HG03354 (cell line): ENCODE results near the gene CLDN10.
"Not testable (repeated sequence)": the region's sequence is repeated elsewhere in the genome, so short reads cannot be mapped to it uniquely, and the experiment has no call there.

ENCODE experiments used
- ATAC-seq: cut with Tn5 transposase; IDR thresholded peaks from one replicate; pipeline ENCODE4 v1.9.1; 2021; ENCODE audit warnings: mild to moderate bottlenecking; ENCODE audit not compliant: unreplicated experiment, poor library complexity, severe bottlenecking

Gene CLDN10

DNA sequence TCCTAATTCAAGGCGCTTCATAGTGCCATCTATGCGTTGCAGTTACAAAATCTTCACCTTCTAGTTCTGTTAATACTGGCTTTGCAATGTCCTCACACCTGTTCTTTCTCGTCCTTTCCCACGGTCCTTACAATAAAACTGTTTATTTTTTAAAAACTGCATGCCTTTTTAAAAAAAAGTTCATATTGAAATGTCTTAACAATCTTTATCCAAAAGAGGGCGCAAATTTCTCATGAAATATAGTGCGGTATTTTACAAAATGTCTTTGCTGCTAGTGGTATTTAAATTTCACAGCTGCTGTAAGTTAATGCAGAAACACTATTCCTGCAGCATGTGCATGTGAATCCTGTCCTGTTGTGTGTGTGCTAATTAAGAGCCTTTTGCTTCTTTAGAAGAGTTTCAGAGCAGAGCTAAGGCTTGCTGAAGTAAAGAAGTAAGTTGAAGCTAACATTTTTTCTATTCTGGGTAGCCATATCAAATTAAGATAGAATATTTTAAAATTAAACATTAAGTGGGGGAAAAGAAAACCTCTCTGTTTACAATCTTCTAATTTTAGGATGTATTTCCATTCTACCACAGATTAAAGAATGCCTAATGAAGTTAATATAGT is 15.8 kb upstream of the CLDN10 start:
- ATAC-seq: peak; percentile 37

DNA sequence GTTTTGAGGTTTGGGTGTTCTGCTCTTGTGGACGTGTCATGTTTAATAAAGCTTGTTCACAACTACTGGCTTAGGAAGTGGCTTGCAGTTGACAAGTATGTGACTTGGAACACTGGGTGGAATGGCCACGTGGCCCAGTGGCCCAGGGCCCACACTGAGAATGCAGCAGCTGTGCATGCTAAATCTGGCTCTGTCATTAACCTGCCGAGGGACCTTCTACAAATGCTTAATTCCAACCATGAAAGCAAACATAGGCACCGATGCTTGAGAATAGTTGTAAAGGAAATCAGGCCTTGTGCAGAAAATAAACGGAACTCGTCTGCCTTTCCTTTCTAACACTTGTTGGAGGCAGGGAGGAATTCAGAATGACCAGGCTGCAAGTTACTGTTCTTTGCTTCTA is 11.6 kb upstream of the CLDN10 start:
- ATAC-seq: no peak

DNA sequence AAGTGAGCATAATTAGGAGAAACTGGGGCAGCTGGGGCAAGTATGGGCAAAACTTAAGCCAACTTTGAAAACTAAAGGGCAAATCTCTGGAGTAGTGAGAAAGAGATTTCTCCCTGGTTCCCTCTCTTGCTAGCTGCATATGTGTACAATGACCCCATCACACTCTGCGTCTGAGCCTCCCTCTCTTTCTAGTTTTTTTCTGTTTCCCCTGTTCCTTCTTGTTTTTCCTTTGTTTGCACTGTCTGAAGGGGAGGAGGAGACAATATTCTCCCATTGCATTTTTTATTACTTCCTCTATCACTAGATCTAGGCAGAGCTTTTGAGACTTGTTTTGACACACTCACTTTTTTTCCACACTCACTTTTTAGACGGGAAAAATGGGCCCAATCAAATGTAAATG is 11.2 kb upstream of the CLDN10 start:
- no peak for ATAC-seq

DNA sequence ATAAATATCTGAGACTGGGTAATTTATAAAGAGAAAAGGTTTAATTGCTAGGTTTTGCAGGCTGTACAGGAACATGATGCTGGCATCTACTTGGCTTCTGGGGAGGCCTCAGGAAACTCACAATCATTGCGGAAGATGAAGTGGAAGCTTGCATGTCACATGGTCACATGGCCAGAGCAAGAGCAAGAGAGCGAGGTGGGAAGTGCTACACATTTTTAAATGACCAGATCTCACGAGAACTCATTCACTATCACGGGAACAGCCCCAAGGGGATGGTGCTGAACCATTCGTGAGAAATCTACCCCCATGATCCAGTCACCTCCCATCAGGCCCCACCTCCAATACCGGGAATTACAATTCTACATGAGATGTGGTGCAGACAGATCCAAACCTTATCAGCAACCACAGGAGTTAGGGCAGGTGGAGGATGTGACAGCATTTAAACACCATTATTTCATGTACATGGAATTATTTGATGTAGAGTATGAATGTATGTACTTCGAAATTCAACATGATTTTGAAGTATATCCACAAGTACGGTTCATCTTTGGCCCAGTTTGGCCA is 10.5 kb upstream of the CLDN10 start:
- no peak for ATAC-seq

DNA sequence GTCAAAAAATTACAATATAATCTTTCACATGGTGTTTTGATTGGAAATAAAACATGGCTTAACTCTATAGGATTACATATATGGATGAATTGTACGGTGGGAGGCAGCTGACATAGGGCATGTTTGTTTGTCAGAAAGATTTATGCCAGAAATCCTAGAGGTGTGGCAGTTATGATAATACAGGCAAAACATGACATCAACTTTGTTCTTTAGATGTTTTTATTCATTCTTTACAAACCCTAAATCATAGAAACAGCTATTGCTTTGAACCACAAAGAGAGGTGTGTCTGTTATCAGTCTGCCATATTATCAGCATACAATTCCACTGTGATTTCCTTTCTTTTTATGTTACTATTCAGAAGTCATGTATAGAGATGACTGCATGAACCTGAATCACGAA is 8.2 kb upstream of the CLDN10 start:
- ATAC-seq: no peak

DNA sequence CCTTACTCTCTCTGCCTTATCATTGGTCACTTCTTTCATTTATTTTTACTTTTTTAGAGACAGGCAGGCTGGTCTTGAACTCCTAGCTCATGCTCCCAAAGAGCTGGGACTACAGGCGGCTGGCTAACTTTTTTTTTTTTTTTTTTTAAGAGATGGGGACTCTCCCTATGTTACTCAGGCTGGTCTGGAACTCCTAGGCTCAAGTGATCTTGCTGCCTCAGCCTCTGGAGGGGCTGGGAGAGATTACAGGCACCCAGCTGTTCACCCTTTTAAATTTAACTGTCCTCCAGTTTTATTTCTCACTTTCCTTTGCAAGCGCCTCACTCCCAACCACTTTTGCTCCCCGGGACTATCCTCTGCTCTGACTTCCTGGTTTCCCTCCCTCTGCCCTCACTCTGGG is 5.6 kb upstream of the CLDN10 start:
- ATAC-seq: no peak

DNA sequence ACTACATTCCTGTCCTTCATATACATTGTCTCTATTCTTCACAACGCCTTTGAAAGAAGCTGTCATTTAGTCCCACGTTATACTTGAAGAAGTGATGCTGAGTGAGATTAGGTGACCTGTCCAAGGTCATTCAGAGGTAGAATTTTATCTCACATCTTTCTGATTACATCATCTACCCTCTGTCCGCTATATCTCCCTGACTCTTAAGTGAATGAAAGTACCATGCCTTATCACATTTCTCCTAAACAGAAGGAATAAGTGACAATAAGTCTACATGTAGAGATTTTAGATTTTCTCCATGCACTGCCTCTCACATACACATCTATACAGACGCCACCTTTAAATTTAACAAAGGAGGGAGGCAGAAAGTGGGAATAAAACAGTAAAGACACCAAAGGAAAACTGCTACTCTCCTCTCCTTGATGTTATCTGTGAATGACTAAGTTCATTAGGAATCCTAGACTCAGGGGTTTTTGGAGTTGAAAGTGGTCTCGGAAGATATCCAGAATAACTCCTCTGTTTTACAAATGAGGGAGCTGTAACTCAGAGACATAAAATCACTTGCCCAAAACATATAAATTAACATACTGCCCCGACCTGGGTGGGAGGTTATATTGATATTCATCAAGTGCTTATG is 4.9 kb upstream of the CLDN10 start:
- ATAC-seq: no peak

DNA sequence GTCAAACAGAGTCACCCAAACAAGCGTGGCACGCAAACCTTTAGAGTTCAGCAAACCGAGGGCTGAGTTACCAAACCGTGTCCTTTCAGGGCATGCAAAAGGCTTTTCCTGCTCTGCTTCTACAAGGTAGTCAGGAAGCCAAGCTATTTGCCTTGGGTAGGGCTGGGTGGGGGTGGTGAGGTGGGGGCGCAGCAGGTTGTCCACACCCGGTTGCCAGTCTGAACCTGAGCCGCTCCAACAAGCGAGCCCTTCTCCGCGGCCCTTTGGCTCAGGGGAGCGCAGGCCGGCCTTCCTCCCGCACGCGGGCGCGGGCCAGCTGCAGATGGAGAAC is 347 bp upstream of the CLDN10 start:
- ATAC-seq: no peak

DNA sequence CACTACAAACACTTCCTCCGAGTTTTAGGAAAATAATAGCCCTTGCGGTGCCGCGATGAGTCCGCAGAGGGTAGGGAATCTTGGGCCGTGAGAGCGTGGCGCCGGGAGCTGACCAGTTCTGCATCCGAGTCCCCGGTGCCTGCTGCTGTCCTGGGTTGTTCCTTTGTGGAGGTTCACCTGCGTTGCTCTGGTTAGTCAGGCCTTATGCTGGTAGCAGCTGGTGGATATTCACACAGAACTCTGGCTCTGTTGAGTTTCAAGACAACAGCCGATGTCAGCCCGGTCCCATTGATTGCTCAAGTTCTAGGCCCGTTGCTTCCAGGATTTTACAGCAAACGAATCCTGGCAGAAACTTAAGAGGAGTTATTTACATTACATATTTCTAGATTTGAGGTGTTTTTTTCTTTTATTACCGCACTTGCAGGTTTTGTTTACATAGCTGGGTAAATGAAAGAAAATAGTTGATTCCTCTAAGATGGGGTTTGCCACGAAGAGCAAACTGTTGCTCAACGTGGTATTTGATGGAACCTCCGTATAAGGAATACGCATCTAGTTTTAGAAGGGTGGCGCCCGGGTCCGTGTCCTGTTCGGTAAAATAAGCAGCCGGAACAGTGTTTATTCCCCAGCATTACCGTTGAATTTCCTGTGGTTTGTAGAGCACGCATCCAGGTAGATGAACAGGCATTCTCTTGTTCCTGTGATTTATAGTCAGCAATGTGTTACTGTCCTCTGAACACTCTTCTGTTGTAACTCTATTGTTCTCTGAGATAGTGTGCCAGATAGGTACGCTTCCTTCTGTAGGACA is 1.3 kb downstream of the CLDN10 start:
- no peak for ATAC-seq

DNA sequence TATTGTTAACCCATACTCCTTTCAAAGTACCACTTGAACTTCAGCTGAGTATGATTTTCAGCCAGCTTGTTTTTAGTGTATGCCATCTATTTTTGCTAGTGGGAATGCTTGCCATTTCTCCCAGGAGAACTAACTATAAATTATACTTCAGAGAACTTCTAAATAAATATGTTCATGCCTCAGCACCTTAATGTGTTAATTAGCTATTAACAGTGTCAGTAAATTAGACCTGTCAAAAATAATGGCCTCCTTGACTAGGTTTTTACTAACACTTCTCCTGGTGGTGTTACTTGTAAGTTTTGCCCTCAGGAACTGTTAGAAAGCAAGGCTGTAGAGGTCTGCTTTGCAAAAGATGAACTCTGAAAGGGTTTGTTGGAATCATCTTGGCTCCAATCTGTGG is 4.5 kb downstream of the CLDN10 start:
- ATAC-seq: no peak

DNA sequence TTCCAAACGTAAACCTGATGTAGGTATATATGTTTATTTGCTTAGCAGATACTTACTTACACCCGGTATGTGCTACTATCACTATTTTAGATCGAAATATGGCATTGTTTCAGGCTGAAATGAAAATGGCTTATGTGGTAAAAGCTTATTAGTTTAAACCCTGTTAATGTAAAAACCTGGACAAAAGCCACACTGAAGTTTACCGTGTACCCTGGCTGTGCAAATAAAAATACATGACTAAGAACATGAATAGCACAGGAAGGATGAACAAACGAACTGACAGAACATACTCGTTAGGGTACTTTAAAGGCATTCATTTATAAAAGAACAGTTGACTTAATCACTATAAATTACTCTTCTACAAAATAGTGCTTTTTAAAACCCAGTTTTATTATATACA is 6.6 kb downstream of the CLDN10 start:
- no peak for ATAC-seq

DNA sequence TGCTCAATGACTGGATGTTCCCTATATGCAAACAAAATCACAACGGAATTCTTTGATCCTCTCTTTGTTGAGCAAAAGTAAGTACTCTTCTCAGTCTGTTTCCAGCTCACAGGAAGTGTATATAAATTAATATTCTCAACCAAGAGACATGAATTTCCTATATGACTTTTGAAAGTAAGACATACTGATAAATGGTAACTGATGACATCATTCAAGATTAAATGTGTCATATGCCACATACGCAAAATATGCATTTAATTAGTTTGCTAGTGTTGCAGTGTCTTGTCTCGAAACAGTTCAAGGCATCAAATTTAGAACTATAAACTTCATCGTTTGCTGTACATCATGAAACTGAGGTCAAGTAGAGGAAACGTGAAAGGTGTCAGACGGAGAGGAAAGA is 7.9 kb downstream of the CLDN10 start:
- no peak for ATAC-seq

DNA sequence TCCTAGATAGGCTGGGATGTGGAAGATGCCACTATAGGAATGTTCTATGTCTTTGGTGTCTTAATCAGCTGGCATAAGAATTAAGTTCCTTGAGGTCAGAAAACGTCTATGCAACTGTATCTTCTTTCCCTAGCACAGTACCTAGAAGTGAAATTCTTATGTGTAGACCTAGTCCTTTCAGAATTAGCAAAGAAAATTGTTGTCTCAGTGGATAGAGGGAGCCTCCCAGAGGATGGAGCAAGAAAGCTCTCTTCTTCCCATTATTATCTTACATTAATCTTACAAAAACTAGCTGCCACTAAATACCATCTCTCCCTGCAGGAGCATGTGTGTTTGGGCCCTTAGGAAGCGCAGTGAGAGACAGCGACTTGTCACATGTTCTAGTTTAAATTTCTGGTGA is 11.6 kb downstream of the CLDN10 start:
- no peak for ATAC-seq

DNA sequence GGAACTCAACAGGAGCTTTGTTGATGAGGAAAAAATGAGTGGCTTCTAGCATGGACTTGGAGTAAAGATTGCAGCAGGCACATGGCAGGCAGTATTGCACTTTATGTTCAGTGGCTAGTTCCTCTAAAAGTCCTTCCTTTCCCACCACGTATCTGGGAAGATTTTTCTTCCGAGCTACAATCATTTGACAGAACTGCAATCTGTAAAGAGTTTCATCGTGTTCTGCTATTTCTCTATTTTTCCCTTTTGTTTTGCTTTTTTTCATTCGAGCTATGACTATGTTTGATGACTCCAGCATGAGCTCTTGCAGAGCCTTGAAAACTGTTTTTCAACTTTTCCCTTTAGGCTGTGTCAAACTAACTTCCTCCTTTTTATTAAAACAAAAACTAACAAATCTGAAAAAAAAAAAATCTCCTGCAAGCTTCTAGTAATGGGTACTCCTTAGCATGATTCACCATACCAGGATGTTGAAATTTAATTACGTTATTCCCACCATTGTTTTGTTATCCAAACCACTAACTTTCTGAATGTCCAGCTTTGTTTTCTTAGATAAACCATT is 12.3 kb downstream of the CLDN10 start:
- ATAC-seq: no peak

DNA sequence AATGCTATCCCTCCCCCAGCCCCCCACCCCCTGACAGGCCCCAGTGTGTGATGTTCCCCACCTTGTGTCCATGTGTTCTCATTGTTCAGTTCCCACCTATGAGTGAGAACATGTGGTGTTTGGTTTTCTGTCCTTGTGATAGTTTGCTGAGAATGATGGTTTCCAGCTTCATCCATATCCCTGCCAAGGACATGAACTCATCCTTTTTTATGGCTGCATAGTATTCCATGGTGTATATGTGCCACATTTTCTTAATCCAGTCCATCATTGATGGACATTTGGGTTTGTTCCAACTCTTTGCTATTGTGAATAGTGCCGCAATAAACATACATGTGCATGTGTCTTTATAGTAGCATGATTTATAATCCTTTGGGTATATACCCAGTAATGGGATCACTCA is 13.2 kb downstream of the CLDN10 start:
- not testable (repeated sequence) for ATAC-seq

DNA sequence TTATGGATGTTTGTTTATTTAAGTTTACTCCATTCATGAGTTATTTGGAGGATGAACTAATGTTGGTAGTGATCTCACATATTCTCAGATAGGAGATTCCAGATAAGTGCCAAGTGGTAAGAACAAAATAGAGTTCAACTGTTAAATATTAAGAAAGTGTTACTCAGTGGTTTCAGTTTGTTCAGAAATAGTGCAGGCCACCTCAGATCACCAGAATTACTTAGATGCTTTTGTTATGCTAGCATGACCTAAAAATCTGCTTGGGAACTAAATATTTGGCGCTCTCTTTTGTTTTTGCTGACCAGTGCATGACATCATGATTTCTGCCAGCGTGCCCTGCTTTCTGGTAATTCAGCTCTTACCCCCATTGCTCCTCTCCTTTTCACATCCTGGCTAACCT is 15.6 kb downstream of the CLDN10 start:
- no peak for ATAC-seq

DNA sequence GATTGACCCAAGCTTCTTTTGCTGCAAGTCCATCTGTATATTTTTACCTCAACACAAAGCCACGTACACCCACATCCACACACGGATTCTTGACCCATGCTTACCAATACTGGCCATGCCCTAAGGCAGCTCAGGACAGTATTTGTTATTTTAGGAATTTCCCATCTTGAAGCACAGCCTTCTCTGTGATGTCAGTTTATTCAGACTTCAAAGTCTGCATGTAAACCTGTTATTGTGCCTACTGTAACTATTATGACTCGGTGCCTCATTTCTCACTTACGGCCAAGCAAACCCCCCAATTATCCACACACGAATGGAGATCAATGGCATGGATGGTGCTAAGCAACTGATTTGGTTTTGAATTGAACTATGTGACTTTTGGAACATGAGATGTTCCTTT is 17.5 kb downstream of the CLDN10 start:
- ATAC-seq: no peak

DNA sequence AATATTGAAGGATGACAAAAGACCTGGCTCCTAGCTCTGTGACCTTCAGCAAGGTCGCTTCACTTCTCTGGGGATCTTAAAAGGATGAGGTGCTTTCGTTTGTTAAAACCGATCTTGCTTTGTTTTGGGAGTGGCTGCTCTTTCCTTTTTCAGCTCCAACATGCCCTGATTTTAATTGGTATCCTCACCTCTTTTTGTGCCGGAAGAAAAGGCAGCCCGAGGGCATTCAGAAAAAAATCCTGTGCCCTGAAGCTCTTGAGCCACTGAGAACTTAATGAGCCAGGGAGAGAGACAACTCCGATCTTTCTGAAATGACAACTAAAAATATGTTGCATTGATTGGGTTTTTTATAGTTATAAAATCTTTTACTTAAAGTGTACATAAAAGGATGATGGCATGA is 19.4 kb downstream of the CLDN10 start:
- ATAC-seq: no peak

DNA sequence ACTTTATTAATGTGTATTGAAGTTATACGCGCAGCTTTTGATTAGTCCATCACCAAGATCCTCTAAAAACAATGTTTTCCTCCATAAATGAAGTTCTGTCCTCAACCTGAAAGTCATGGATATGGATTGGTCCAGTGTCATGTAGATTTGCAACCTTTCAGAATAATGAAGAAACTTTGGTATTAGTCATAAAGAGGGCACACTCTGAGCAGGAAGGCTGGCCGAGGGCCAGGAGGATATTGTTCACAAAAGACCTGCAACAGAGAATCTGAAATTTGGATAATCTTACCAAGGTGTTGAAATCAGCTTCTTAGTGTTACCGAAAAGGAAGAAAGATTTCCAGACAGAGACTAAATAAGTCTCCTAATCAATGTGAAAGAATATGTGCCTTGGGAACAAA is 20.7 kb downstream of the CLDN10 start:
- ATAC-seq: no peak

DNA sequence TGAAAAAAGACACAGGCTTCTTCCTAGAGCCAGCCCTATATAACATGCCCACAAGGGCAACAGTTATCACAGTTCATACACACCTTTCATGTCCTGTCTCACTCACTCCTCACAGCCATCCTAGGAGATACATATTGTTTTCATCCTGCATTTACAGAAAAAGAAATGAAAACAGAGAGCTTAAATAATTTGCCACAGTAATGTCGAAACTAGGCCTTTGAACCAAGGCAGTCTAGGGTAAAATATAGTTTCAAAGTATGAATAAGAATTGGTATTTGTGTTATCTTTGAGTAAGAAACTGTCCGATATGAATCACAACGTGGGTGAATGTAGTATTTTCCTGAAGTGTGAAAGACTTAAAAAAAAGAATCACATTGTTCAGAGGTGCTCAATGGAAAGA is 26.8 kb downstream of the CLDN10 start:
- peak; percentile 86 for ATAC-seq

DNA sequence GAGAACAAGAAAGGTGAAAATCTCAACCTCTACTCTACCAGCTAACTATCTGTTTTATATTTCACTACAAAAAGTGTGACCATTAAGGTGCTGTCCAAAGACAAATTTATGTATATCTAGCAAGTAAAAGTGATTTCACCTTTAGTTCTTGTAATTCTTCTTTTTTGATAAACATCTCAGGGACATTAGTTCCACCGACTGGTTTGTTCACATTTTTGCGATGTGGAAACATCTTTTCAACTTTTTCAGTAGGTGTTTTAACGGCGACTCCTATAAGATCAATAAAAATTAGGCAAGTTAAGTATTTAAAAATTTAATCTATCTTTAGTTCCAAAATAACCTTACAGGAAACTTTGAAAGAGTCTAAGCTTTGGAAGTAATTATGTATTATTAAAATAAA is 33.3 kb downstream of the CLDN10 start:
- no peak for ATAC-seq
